NCI-H748 treated with DMSO at 0.1 percent for 48 hours (cell line): ENCODE data around the gene CEP170.
"Not testable (repeated sequence)": the region's sequence is repeated elsewhere in the genome, so short reads cannot be mapped to it uniquely, and the experiment has no call there.

ENCODE experiments used
- DNase-seq: peaks from one replicate; lab custom pipeline; 2025; lab: John Stamatoyannopoulos, UW

The CEP170 gene

GRCh38 chr1:243233908-243234307 is 21.2 kb downstream of the CEP170 start:
- DNase-seq = no peak

- no peak for DNase-seq
Observed at GRCh38 chr1:243230914-243231313, 24.2 kb downstream of the CEP170 start.

DNA sequence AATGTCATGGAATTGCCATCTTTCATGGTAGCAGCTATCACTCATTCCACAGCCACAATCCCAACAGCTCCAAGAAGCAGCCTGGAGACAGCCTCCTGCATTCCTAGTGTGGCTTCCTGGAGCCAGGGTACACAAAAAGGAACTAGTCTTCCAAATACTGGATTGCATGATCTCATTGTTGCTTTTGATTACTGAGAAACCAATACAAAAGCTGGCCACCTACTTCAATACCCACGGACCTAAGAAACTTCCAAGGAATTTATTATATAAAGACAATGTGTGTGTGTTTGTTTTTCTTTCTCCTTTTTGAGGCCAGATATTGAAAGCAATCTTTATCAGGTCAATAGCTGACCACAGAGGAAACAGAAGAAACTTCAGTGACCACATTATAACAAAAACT is 25.6 kb downstream of the CEP170 start:
- DNase-seq = no peak

DNA sequence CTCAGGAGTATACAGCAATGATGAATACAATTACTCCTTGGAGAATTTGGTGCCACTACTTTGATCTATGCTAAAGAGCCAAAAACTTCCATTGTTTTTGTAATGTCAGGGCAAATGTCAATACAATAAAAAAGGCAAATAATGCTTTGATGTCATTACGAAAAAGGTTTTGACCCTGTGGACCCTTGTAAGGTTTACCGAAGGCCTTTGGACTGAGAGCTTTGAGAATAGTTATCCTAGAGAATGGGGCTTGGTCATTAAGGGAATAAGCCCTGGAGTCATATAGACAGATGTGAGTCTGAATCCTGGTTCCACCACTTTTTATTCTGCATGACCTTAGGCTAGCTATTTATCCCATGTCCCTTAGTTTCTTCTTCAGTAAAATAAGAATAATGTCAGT is 27.5 kb downstream of the CEP170 start:
- no peak for DNase-seq

DNA sequence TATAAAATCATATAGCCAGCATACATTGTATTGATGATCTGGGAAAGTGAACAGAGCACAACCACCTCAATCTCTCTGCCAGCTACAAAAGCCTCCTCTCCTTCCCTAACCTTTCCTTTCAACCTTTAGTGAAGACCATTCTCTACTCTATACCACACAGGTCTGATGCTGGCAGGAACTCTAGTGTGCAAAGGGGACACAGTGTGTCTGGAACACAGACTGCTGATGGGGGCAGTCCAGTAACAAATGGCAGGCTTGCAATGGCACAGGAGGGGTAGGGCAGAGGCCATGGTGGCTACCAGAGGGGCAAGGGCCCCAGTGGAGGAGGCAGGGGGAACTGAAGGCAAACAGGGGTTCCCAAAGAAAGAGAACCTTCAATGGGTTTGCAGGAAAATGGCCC is 37.0 kb downstream of the CEP170 start:
- DNase-seq = no peak

- no peak for DNase-seq
Observed at GRCh38 chr1:243217349-243217748, 37.7 kb downstream of the CEP170 start.

DNA sequence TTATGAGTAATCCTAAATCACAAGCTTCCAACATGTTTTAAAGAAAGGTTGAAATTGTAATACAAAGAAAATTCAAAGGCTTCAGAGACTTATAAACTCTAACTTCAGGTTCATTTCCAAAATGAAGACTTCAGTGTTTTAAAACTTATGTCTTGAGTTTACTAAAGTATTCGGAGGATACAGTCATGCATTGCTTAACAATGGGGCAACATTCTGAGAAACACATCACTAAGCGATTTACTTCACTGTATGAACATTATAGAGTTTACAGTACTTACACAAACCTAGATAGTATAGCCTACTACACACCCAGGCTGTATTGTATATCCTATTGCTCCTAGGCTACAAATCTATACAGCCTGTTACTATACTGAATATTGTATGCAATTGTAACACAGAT is 38.3 kb downstream of the CEP170 start:
- DNase-seq = no peak

DNA sequence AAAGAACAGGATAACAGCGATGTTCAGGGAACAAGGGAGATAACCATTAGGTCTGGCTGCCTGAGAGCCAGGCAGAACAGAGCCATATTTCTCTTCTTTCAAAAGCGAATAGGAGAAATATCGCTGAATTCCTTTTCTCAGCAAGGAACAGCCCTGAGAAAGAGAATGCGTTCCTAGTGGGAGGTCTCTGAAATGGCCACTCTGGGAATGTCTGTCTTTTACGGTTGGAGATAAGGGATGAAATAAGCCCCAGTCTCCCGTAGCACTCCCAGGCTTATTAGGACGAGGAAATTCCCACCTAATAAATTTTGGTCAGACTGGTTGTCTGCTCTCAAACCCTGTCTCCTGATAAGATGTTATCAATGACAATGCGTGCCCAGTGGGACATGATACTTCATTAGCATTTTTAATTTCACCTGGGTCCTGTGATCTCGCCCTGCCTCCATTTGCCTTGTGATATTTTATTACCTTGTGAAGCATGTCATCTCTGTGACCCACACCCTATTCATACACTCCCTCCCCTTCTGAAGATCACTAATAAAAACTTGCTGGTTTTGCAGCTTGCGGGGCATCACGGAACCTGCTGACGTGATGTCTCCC is 39.7 kb downstream of the CEP170 start:
- not testable (repeated sequence) for DNase-seq

DNA sequence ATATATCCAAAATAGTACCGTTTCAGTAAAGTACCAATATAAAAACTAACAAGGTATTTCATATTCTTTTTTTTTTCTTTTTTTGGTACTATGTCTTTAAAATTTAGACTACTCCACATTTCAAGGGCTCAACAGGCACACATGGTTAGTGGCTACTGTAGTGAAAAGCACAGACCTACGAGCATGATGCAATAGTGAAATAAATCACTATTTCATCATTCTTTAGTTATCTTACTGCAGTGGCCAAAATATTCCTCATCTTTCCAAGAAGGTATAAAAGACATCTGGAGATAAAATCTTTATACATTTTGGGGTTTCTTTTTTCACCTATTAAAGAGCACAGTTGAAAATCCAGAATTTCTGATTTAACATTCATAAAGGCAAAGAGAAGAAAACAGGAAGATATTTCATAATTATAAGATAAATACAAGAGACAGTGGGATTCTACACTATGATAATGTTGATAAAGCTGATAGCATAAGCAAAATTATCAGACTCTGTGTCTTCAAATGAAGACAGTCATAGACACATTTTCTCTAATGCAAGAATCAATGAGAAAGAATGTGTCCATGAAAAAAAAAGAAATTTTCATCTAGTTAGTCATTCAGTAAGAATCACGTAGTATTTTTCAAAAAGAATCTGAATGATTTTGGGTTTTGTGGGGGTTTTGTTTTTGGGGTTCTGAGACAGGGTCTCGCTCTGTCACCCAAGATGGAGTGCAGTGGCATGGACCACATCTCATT is 41.9 kb downstream of the CEP170 start:
- DNase-seq = no peak

DNA sequence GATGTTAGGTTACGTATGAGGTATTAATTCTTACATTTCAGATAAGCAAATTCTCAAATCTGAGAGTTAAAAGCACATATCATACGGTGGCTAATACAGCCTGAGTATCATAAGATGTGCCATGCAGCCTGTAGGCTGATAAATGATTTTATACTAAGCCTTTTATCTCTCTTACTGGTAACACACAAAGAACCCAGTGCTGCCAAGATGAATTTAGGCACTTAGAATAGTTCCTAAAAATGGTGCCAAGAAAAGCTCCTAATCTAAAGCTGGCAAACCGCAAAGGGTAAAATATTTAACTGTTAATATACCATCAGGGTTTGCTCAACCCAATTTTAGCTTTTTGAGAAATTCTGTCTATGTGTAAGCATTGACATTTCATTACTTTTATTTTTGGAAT is 43.1 kb downstream of the CEP170 start:
- DNase-seq = not testable (repeated sequence)

DNA sequence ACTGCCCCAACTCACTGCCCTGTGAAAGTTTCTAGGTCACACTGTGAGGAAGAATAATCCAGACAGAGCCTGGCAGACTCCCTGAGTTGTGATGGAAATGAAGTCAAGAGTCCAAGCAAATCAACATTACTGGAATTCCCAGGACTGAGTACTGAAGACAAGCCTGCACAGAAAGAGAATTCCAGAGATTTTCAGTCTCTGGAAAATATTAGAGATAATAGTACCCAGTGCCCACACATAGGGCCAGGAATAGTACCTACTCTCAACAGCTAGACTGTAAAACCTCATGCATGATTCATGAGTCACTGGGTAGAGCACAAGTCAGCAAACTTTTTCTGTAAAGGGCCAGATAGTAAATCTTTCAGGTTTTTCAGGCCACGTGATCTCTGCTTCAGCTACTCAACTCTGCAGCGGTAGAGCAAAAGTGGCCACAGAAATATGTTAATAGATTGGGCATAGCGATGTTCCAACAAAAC is 50.0 kb downstream of the CEP170 start:
- DNase-seq = not testable (repeated sequence)

- DNase-seq = not testable (repeated sequence)
Observed at GRCh38 chr1:243204336-243204735, 50.7 kb downstream of the CEP170 start.

DNA sequence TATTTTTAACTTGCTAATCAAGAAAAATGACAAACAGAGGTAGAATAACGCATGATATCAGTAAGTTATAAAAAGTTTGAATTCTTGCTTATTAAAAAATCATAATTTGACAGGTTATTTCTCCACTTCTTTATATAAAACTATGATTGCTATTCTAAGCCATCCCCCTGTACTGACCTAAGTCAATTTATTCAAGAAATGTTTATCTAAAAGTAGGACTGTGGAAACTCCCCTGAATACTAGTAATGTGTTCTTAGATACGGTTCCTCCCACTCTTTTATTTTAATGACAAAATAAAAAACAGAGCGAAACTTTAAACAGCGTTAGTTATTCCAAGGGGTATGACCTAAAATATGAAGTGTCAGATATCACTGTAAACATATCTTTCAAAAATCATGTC is 51.9 kb downstream of the CEP170 start:
- DNase-seq = not testable (repeated sequence)

- DNase-seq = not testable (repeated sequence)
Observed at GRCh38 chr1:243201316-243201715, 53.8 kb downstream of the CEP170 start.

DNA sequence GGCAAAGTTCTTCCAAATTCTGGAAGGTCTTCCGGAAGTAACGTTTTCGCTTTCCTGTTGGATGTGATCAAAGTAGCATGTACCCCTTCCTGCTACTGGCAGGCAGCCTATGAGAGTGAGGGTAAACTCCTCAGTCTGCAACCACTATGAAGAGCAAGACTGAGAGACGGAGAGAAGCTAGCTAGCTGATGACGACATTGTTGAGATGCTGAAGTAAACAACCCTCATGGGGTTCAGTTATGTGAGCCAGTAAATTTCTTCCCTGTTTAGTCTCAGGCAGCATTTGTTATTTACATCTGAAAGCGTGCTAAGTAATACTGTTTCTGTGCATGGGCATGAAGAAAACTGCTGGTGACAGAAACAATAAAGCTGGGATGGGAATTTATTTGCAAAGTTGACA is 57.6 kb downstream of the CEP170 start:
- not testable (repeated sequence) for DNase-seq

DNA sequence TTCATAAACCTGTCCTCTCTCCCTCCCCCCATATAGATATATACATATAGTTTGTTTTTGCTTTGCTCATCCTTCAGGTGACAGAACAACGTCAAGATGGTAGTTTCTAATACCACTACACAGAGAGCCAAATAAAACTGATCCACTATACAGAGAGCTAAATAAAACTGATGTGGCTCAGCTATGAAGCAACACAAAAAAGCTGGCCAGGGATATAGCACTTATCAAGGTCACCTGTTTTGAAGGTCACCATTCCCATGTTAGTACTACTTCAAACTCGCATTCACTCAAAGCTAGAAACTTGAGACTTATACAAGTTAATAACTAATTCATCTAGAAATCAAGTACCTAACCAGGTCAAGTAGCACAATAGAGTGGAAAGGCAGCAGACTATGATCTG is 61.8 kb downstream of the CEP170 start:
- DNase-seq = not testable (repeated sequence)

- DNase-seq = not testable (repeated sequence)
Observed at GRCh38 chr1:243186201-243186995, 68.7 kb downstream of the CEP170 start.

DNA sequence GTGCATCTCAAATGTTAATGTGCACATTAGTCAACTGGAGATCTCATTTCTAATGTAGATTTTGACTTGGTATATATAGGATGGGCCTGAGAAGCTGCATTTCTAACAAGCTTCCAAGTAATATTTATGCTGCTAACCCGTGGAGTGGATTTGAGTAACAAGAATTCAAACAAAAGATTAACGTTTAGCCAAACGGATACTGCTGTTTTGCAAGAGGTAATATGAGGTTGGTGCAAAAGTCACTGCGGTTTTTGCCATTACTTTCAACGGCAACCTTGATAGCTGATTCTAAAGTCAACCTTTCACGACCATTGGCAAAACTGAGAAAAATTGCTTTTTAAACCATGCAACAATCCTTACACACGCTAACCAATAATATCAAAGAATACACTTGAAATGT is 70.3 kb downstream of the CEP170 start:
- not testable (repeated sequence) for DNase-seq

DNA sequence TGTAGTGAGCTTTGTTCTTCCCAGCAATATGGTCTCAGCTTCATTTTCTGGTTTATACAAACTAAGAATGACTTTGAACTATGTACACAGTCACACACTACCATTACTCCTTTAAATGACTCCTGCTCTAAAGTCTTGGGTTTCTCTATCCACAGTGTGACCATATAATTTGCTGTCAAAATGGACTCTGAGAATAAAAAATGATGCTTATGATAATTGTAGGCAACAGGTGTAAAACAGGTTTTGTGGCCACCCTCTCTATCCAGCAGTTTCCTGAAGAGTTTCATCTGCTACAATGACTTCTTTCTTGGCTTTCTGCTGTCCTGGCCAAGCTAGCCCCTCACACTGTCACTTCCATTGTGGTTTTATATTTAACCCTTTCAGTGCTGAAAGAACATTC is 71.4 kb downstream of the CEP170 start:
- DNase-seq = not testable (repeated sequence)

GRCh38 chr1:243183176-243183575 is 71.9 kb downstream of the CEP170 start:
- DNase-seq = not testable (repeated sequence)

GRCh38 chr1:243179720-243180119 is 75.4 kb downstream of the CEP170 start:
- no peak for DNase-seq

- not testable (repeated sequence) for DNase-seq
Observed at GRCh38 chr1:243177792-243178191, 77.3 kb downstream of the CEP170 start.
